GM12874 (cell line): ENCODE data around the gene RELCH.

Source experiments
- TF ChIP-seq, protein P1 (sequence below): IDR thresholded peaks from 2 replicates; pipeline ENCODE4 v1.5.1; 2011; ENCODE audit warnings: low read depth, mild to moderate bottlenecking, control low read depth, low read length, moderate library complexity; ENCODE audit not compliant: insufficient read depth

The RELCH gene

GRCh38 chr18:62282188-62282629, 95.2 kb downstream of the RELCH start:
- TF ChIP-seq, protein P1, sequence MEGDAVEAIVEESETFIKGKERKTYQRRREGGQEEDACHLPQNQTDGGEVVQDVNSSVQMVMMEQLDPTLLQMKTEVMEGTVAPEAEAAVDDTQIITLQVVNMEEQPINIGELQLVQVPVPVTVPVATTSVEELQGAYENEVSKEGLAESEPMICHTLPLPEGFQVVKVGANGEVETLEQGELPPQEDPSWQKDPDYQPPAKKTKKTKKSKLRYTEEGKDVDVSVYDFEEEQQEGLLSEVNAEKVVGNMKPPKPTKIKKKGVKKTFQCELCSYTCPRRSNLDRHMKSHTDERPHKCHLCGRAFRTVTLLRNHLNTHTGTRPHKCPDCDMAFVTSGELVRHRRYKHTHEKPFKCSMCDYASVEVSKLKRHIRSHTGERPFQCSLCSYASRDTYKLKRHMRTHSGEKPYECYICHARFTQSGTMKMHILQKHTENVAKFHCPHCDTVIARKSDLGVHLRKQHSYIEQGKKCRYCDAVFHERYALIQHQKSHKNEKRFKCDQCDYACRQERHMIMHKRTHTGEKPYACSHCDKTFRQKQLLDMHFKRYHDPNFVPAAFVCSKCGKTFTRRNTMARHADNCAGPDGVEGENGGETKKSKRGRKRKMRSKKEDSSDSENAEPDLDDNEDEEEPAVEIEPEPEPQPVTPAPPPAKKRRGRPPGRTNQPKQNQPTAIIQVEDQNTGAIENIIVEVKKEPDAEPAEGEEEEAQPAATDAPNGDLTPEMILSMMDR: no peak

DNA sequence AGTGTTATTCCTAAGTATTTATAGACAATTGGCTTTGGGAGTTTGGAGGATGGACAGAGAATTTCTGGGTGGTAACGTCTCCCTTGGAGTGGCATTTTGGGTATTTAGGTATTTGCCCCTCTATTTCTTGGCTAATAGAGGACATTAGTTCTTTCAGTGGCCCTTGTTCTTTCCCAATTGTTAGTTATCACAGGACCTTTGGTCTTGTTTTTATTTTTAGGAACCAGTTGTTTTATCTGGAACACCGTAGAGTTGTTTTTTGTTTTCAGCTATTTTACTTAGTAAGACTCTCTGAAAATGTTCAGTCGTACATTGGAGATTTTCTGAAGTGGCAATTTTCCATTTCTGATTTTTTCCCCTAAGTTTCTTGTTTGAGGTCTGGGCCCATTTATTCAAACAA, 97.6 kb downstream of the RELCH start:
- TF ChIP-seq, protein P1: no peak

DNA sequence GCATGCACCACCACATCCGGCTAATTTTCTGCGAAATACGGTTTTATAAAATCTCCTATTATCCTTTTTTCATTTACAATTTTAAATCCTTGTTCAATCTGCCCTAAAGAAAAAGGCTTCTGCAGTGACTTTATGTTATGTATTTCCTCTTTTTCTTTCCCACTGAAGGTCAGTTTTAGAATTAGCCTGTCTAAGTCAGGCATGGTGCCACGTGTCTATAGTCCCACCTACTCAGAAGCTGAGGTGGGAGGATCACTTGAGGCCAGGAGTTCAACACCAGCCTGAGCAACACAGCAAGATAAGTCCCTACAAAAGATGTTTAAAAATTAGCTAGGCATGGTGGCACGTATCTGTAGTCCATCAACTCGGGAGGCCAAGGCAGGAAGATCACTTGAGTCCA, 98.2 kb downstream of the RELCH start:
- TF ChIP-seq, protein P1: no peak

DNA sequence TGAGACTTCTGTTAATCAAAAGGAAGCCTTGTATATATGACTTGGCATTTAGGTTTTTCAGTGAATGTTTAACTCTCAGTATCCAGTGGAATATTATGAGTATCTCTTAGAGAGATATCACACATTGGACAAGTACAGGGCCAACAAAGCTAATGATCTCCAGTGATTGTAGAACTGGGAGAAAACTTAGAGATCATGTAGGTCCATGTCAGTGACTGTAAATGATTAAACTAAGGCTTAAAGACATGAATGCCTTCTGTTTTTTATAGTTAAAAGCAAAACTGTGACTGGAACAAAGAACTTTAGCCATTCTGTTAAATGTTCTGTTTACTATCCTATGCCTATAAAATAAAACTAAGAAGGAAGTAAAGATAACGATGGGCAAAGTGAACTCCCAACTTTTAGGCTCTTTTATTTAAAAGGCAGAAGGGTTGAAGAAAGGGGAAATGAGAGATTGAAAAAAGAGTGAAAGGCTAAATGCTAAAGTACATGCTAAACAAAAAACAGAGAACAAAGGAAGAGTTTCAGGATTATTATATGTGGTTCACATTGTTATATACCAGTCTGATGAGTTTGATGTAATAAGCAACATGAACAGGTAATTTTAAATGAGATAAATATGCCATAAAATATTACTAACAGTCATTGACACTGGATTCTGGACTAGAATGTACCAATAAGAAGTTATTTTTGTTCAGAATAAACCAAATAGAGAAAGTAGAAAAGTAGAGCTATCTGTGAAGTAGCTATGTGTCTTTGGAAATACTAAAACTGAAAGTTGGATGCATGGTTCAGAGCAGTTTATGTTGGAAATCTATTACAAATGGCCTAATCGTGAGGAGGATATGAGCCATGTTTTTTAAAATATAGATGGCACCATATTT, 101.0 kb downstream of the RELCH start:
- TF ChIP-seq, protein P1: no peak

- TF ChIP-seq, protein P1: no peak
Measured at GRCh38 chr18:62288665-62289008, 101.6 kb downstream of the RELCH start.

DNA sequence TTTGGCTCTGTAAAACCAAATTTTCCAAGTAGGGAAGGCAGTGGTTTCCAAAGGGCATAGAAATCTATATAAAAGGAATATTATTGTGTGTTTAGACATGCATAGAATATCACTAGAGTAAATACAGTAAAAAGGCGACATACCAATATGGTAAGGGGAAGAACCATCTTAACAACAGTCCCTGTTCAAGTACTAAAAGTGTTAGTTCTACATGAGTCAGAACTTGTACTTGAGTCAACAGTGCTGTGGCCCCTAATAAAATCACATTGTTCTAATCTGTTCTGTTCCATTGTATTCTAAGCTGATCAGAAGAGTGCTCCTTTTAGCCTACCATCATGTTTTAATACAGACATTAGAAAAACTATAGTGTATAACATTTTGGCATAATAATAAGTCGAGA, 102.0 kb downstream of the RELCH start:
- TF ChIP-seq, protein P1: no peak

- TF ChIP-seq, protein P1: no peak
Measured at GRCh38 chr18:62294073-62294472, 107.0 kb downstream of the RELCH start.
